Upper lobe of left lung (tissue), 4 donors: ENCODE data around the gene SLC15A2.

Source experiments
- CTCF ChIP-seq, 6 experiments: fragments of 450-650 bp in 4 of 6; fragments of 200-600 bp in 2 of 6; sonication (generic) in 2 of 6; IDR thresholded peaks; one replicate each; pipeline ENCODE4 v1.5.1; 2016 to 2019; ENCODE audit warnings: antibody characterized with exemption in 6 of 6
- EP300 ChIP-seq, 4 donors: sonication (generic); formaldehyde crosslinking; IDR thresholded peaks; one replicate each; pipeline ENCODE4 v1.5.1; 2017; ENCODE audit warnings: antibody characterized with exemption in 4 of 4, control low read depth in 2 of 4
- POLR2A ChIP-seq, 4 donors: fragments of 450-650 bp; IDR thresholded peaks; one replicate each; pipeline ENCODE4 v1.5.1; 2016 to 2017; ENCODE audit warnings: antibody characterized with exemption in 4 of 4, mild to moderate bottlenecking in 2 of 4
- POLR2AphosphoS5 ChIP-seq, 2 donors: sonication (generic); formaldehyde crosslinking; IDR thresholded peaks; one replicate each; pipeline ENCODE4 v1.5.1; 2017; ENCODE audit warnings: antibody characterized with exemption in 2 of 2

DNA sequence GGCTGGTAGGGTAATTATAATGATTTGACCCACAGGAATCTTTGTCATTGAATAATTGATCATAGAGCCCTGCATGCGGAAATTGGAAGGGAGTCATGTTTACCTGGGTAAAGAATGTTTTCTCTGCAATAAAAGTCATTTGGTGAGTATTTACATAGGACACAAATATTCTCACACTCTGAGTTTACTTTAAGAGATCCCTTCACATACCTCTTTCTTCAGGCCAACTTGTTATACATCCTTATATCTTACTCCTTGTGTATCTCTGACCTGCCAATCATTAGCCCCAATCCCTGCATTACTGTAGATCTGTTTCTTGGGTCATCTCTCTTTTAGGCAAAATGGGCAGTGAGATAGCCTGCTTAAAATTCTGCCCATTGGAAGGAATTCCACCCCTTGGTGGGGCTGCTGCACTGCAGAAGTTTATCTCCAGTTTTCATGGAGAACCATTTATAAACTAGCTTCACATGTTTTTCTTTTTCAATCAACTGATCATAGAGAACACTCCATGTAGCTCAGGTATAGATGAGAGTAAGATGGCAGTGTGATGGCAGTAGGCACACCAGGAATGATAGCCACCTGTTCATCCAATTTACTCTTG is 81.6 kb downstream of the SLC15A2 start:
- no peak for TF ChIP-seq CTCF (IDR thresholded peaks at IDR 0.05)
- TF ChIP-seq POLR2A (IDR thresholded peaks at IDR 0.05) = no peak
- no peak for TF ChIP-seq EP300 (IDR thresholded peaks at IDR 0.05)
- TF ChIP-seq POLR2AphosphoS5 (IDR thresholded peaks at IDR 0.05) = no peak
